Mammary epithelial cell (primary cell): ENCODE data around the gene IL1F10.

Experiments used
- CTCF ChIP-seq, 2 donors: IDR thresholded peaks in 1 of 2; conservative IDR thresholded peaks in 1 of 2; 2 replicates each; pipeline ENCODE4 v1.5.1; 2011 to 2012; ENCODE audit warnings: inconsistent platforms in 2 of 2, low read length in 2 of 2, mild to moderate bottlenecking in 2 of 2, control low read depth in 1 of 2, low read depth in 1 of 2; ENCODE audit not compliant: insufficient read depth in 1 of 2; ENCODE audit errors: extremely low read depth in 1 of 2
- EZH2 ChIP-seq: IDR thresholded peaks from 2 replicates; pipeline ENCODE4 v1.6.1; 2012; ENCODE audit warnings: low read length, inconsistent platforms, borderline replicate concordance

- TF ChIP-seq CTCF (conservative IDR thresholded peaks at IDR 0.05 in 1 of 2, IDR thresholded peaks at IDR 0.05 in 1 of 2; ENCODE audit: extremely low read depth in 1 of 2, insufficient read depth in 1 of 2, low read depth in 1 of 2, low read length in 2 of 2) (no peak), EZH2 (no peak)
Observed at GRCh38 chr2:113105047-113105785, 37.4 kb downstream of the IL1F10 start.
